ENCODE data around the gene OR14I1.
"Not testable (repeated sequence)": the region's sequence is repeated elsewhere in the genome, so short reads cannot be mapped to it uniquely, and the experiment has no call there.

Gene OR14I1

DNA sequence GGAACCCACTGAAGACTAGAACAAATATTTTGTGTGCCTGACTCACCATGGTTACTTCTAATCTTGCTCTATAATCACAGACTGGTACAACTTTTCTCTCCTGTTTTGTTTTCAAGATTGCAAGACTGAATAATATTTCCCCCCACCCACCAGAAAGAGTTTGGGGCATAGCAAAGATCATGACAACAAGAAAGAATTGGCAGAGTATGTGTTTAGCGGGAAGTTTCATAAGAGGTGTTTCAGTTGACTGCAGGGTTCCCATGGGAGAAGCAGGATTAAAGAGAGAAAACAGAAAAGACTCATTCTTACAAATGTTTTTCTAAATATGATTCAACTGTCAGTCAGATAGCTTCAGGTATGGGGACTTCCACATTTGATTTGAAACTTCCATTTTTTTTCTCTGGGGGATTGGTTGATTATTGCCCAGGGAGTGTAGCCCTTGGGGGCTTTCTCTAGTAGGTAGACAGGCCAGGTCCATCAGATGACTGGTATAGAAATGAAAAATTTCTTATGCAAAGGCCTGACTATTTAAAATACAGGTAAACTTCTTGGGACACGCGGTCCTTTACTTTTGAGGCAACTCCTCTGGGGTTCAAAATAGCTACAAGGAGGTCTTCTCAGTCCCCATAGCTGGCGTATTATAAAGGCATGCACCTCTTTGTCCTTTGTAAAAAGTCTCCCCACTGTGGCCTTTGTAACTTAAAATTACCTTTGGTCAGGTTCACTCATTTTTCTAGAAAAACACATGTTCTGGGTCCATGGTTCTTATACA lies 13.9 kb downstream of the OR14I1 start:
- no peak for DNase-seq (ENCODE audit: low read depth, low spot score)

DNA sequence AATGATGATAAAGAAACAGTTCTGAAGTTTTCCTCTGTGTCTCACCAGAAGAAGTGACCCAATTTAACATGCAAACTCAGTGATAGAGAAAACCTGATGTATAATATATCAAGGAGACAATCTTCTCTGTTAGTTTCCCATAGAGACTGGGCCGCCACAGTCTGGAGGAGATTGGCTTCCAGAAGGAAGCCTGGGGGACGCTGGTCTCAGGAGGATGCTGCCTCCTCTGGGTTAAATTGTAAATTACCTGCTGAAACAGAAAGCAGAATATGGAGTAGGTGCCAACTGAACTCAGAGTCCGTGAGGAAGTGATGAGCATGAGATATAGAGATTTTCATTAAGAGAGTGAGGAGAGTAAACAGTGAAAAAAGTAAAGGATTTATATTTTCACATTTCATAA lies 15.8 kb downstream of the OR14I1 start:
- DNase-seq (ENCODE audit: low read depth, low spot score): no peak

DNA sequence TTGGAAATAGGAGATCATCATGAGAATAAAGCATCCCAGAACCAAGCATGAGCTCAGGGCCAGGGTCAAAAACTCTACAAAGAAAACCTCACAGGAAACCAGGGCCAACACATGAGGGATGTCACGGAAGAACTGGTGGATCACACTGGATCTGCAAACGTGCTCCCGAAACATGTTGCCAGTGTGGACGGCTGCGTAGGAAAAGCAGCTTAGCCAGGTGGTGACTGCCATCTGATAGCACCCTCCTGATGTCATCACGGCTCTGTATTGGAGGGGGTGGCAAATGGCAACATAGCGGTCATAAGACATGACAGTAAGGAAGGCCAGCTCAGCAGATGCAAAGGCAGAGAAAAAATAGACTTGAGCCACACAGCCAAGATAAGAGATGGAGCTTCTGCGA lies 20.9 kb downstream of the OR14I1 start:
- DNase-seq (ENCODE audit: low read depth, low spot score): no peak

DNA sequence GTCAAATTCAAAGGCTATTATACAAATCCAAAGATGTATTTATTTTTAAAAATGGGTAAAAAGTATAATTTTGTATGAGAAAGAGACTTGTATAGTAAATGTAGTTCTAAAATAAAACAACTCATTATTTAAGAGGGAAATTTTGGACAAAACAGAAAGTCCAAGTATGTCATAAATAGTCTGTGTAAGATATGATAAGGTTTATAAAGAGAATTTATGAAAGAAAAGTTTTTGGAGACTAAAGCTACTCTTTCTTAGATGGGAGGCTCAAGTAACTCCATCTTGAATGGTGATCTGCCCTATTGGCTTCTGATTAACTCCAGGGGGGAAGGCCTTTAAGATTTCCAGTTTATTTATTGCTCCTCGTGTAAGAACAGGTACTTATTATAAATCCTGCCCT lies 32.6 kb downstream of the OR14I1 start:
- DNase-seq (ENCODE audit: low read depth, low spot score): no peak

DNA sequence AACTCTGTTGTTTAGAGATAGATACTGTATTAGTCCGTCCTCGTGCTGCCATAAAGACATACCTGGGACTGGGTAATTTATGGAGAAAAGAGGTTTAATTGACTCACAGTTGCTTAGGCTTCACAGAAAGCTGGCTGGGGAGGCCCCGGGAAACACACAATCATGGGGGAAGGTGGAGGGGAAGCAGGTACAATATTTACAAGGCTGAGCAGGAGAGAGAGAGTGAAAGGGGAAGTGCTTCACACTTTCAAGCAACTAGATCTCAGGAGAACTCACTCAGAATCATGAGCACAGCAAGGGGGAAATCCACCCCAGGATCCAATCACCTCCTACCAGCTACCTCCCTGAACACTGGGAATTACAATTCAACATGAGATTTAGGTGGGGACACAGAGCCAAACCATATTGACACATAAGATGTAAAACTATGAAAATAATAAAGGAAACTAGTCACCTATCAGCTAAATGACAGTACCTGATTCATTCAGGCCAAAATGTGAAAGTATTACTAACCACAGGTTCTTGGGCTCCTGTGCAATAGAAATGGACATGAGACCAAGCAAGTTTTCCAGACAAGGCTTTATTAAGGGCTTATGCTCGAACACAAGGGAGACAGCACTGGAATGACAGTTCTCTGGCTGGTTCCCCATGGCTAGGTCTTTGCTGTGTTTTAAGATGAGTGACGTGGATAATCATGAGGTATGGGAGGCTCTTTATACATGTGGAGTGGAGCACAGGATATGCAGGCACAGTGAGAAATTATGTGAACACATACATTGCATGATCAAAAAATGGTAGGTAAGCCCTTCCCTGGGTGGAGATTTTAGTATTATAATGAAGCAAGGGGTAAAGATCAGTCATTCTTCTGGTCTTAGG lies 38.9 kb downstream of the OR14I1 start:
- not testable (repeated sequence) for DNase-seq (ENCODE audit: low read depth, low spot score)

DNA sequence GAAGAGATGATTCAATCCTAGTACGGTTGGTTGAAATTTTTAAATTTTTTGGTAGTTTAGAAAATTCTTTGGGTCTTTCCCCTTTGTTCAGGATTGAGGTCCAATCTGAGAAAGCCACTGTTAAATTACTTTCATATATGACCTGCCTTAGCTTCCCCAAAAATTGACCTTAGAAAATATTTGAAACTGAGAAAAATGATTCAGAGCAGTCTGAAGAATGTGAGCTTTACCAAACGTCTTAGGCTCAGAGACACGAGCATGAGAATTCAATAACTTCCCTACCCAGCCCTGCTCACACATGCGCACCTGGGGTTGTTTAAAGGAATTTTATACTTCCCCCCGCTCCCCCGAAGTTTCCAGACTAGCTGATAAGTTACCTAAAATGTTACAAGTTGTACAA lies 45.8 kb downstream of the OR14I1 start:
- DNase-seq (ENCODE audit: low read depth, low spot score): not testable (repeated sequence)

DNA sequence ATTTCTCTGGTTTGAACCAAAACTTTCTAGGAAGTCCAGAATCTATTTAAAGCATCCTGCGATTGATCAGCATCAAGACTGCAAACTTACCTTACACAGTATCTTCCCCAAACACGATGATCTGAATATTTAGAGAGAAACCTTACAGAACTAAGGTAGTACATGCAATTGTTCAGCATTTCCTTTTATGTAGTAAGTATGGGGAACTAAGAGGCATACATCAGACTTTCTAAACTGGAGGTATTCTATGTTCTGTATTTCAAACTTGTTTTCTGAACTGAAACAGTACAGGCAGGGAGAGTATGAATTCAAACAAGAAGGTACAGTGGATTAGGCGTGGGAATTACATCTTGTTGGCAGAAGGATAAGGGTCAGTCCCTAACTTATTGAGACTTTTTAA lies 47.2 kb downstream of the OR14I1 start, which contains the start of gene OR2T27:
Gene OR2T27 (minus strand): TSS at position 175 of the 400 bp plus-strand sequence. CDS start 4,644 bp downstream, outside the sequence.
- DNase-seq (ENCODE audit: low read depth, low spot score): not testable (repeated sequence)

All from activated CD4-positive, CD25-positive, alpha-beta regulatory T cell treated with anti-CD3 and anti-CD28 coated beads, Interleukin-2, amount 50 U/mL, for 16 hours (primary cell).